Activated CD8-positive, alpha-beta memory T cell treated with anti-CD3 and anti-CD28 coated beads, Interleukin-2, amount 50 U/mL, for 24 hours (primary cell): ENCODE results near the gene KDM2B.
A peak's percentile ranks its signal among the peaks of the same experiment; 100 is the strongest.

Experiments used
- DNase-seq: peaks from one replicate; pipeline ENCODE4 v3.0.0-alpha.2; 2020; ENCODE audit errors: extremely low read depth

Gene KDM2B

GRCh38 chr12:121430833-121431415, 149.9 kb downstream of the KDM2B start:
- DNase-seq: no peak

GRCh38 chr12:121428883-121429282, 151.9 kb downstream of the KDM2B start:
- no peak for DNase-seq

- DNase-seq: no peak
Measured at GRCh38 chr12:121427556-121428050, 153.2 kb downstream of the KDM2B start.

- no peak for DNase-seq
Measured at GRCh38 chr12:121424624-121424975, 156.2 kb downstream of the KDM2B start.

- DNase-seq: no peak
Measured at GRCh38 chr12:121423682-121424623, 156.9 kb downstream of the KDM2B start.

- no peak for DNase-seq
Measured at GRCh38 chr12:121423253-121423652, 157.6 kb downstream of the KDM2B start.

- no peak for DNase-seq
Measured at GRCh38 chr12:121420109-121420508, 160.7 kb downstream of the KDM2B start.

- no peak for DNase-seq
Measured at GRCh38 chr12:121417847-121418246, 163.0 kb downstream of the KDM2B start.

GRCh38 chr12:121413917-121414316, 166.9 kb downstream of the KDM2B start:
- DNase-seq: no peak

GRCh38 chr12:121405211-121405610, 175.6 kb downstream of the KDM2B start:
- DNase-seq: no peak

GRCh38 chr12:121404734-121405133, 176.1 kb downstream of the KDM2B start:
- DNase-seq: no peak

- DNase-seq: no peak
Measured at GRCh38 chr12:121403721-121404120, 177.1 kb downstream of the KDM2B start.

- peak; percentile 28 for DNase-seq
Measured at GRCh38 chr12:121400332-121401139, 180.3 kb downstream of the KDM2B start.

GRCh38 chr12:121399391-121400331, 181.2 kb downstream of the KDM2B start, which contains the start of gene RNF34:
Gene RNF34 (plus strand): TSS chr12:121400118. CDS start chr12:121400213, 95 bp downstream.
- DNase-seq: peak; percentile 93

- no peak for DNase-seq
Measured at GRCh38 chr12:121398355-121398754, 182.5 kb downstream of the KDM2B start.

- DNase-seq: no peak
Measured at GRCh38 chr12:121397521-121397920, 183.3 kb downstream of the KDM2B start.

GRCh38 chr12:121392325-121392716, 188.5 kb downstream of the KDM2B start:
- DNase-seq: no peak

GRCh38 chr12:121391619-121392324, 189.1 kb downstream of the KDM2B start:
- no peak for DNase-seq

- DNase-seq: no peak
Measured at GRCh38 chr12:121390856-121391255, 190.0 kb downstream of the KDM2B start.

GRCh38 chr12:121388421-121388981, 192.3 kb downstream of the KDM2B start:
- no peak for DNase-seq
